Heart right ventricle (tissue), 16 donors: ENCODE results near the gene CDK16. TPM values are rescaled to one million over a fixed set of nuclear protein-coding genes. Genes with fewer than 3 reads are reported as not detected.

Experiments
- ATAC-seq, 8 donors: fragments of 200-7000 bp; cut with Tn5 transposase; one replicate each; pipeline ENCODE4 v1.9.1; 2020; ENCODE audit warnings: mild to moderate bottlenecking in 8 of 8, moderate library complexity in 8 of 8, moderate number of reproducible peaks in 1 of 8
- DNase-seq, 2 donors: peaks; one replicate each; pipeline ENCODE4 v3.0.0-alpha.2; 2020
- H3K27ac ChIP-seq, 10 donors: fragments of 200-600 bp; sonication (generic) in 2 of 10; one replicate each; pipeline versions ENCODE4 v1.5.0 to v1.8.0; 2020 to 2022; ENCODE audit warnings: mild to moderate bottlenecking in 3 of 10
- H3K27me3 ChIP-seq, 7 donors: fragments of 200-600 bp; one replicate each; pipeline ENCODE4 v1.8.0; 2021 to 2022; ENCODE audit warnings: mild to moderate bottlenecking in 2 of 7
- H3K36me3 ChIP-seq, 9 donors: fragments of 200-600 bp; sonication (generic) in 1 of 9; one replicate each; pipeline versions ENCODE4 v1.5.0 to v1.8.0; 2020 to 2022; ENCODE audit warnings: mild to moderate bottlenecking in 2 of 9
- H3K4me1 ChIP-seq, 9 donors: fragments of 200-600 bp; sonication (generic) in 1 of 9; one replicate each; pipeline versions ENCODE4 v1.5.0 to v1.8.0; 2020 to 2022; ENCODE audit warnings: mild to moderate bottlenecking in 4 of 9
- H3K4me3 ChIP-seq, 10 donors: fragments of 200-600 bp; sonication (generic) in 2 of 10; one replicate each; pipeline versions ENCODE4 v1.5.0 to v1.8.0; 2020 to 2022; ENCODE audit warnings: mild to moderate bottlenecking in 7 of 10, moderate library complexity in 2 of 10
- H3K9me3 ChIP-seq, 11 donors: fragments of 200-600 bp in 10 of 11; sonication (generic) in 2 of 11; one replicate each; pipeline versions ENCODE4 v1.5.0 to v1.8.0; 2013 to 2022; ENCODE audit warnings: mild to moderate bottlenecking in 2 of 11, control low read depth in 1 of 11, moderate library complexity in 1 of 11
- CTCF ChIP-seq, 9 donors: fragments of 200-600 bp; sonication (generic) in 2 of 9; IDR thresholded peaks; one replicate each; pipeline versions ENCODE4 v1.5.0 to v1.8.0; 2021 to 2022; ENCODE audit warnings: antibody characterized with exemption in 9 of 9, mild to moderate bottlenecking in 5 of 9, moderate library complexity in 1 of 9
- WGBS, 2 donors: extraction: QIAGEN DNeasy Blood & Tissue Kit; methylation state at CpG; one replicate each; pipeline ENCODE4 v1.1.7; 2013; ENCODE audit warnings: inconsistent platforms in 1 of 2; 5-methylcytosine and 5-hydroxymethylcytosine counted together
- intact Hi-C, 10 donors: fragments of 100-400 bp; cut with DNase I; formaldehyde crosslinking; loops; one replicate each; pipeline versions ENCODE4 v1.11.1 to v1.14.2; 2022
- polyA plus RNA-seq, 2 donors: library from polyadenylated mRNA; stranded (reverse); fragments of 200-250 nt; gene quantifications; one replicate each; pipeline ENCODE4 v1.2.3, GENCODE V29; 2013
- total RNA-seq, 10 donors: library from RNA; stranded (reverse); fragmentation: NEBNext Ultra II Directional in 3 of 10; extraction: Animal tissue kit (Norgen Biotek cat#: 25700) in 3 of 10; gene quantifications; one replicate each; pipeline versions ENCODE4 v1.2.1 to v1.2.4, GENCODE V29; 2021 to 2023
- donor health status: Arrhythmogenic right ventricular cardiomyopathy.
- donor health status: ischemic (EF 13 %, LVEDD 7.1; RV severe dilation, severe dysfunction).
- donor health status: healthy with polysubstance abuse.
- donor health status: DM: no; HTN: yes; CAD: no.
- donor health status: DM: no; HTN: no; CAD: no.
- donor health status: ischemic (EF 25% LVEDD 6.9; RV normal size, moderate dysfunction).
- donor health status: ischemic (EF 25% LVEDD 5.7; RV mildly dilated, moderate dysfunction).
- donor health status: healthy.
- donor health status: DM: yes; HTN: yes; CAD: no.
- donor health status: Ischemic cardiomyopathy.
- donor health status: ischemic (EF 35%, LVEDD 5.7; RV mildly dilated, moderate dysfunction).
- donor health status: nonischemic (EF 11% LVEDD 7.7; RV severe dilation, severe dysfunction).
- donor health status: DM: yes; HTN: yes; CAD: no.
- donor health status: PGD.
- donor health status: ischemic (EF 29% LVEDD 5.4; RV normal size, mild dysfunction).
- donor health status: nonischemic (EF 23%, LVEDD 6.1; RV moderate dilation, normal function).

Gene CDK16
- total and polyA plus RNA-seq, 12 donors, result 110 to 193 (median 145) TPM

GRCh38 chrX:47239898-47240545 is 21.5 kb downstream of the CDK16 start:
- peaks cover 0 to 55% (median 0%) of the 10 kb centered on the region in 9 donors for H3K36me3 ChIP-seq
- no peak overlapping the region for H3K4me3 ChIP-seq
- intact Hi-C loops, result loop anchor here in 2 of 10 donors (10.0 kb wide), 4 partner anchors 145 to 1335 kb away; partner anchors contain the start of genes ELK1 (in 1 of the 2), RBM3 (in 1 of the 2), UXT (in 1 of the 2) and ZNF41 (in 1 of the 2)
- H3K4me1 ChIP-seq, result peaks cover 0 to 12% (median under 1%) of the 10 kb centered on the region in 9 donors
- no peak overlapping the region for H3K27ac ChIP-seq
- no peaks in the 10 kb centered on the region for H3K9me3 ChIP-seq
- DNase-seq, result no peak
- 97 to 99% methylated on average over 12 of the region's 12 CpGs for WGBS, 2 donors
- ATAC-seq, result no peak
- no peak for TF ChIP-seq CTCF (IDR thresholded peaks at IDR 0.05)
- peaks cover 0 to 72% (median 0%) of the 10 kb centered on the region in 7 donors for H3K27me3 ChIP-seq

GRCh38 chrX:47240619-47241018 is 22.1 kb downstream of the CDK16 start:
- DNase-seq, result no peak
- Histone ChIP-seq H3K4me1 (peaks cover 0 to 9% (median 0%) of the 10 kb centered on the region in 9 donors), H3K4me3 (no peak overlapping the region), H3K36me3 (peaks cover 0 to 61% (median 0%) of the 10 kb centered on the region in 9 donors), H3K27me3 (peaks cover 0 to 72% (median 0%) of the 10 kb centered on the region in 7 donors), H3K27ac (no peak overlapping the region), H3K9me3 (no peaks in the 10 kb centered on the region)
- ATAC-seq, result no peak
- TF ChIP-seq CTCF (IDR thresholded peaks at IDR 0.05), result no peak
- intact Hi-C loops, result no loop called here
- WGBS, 2 donors, result 87 to 93% methylated on average over 6 to 7 of the region's 7 CpGs

GRCh38 chrX:47241201-47242011 is 22.9 kb downstream of the CDK16 start:
- WGBS, 2 donors, result 95 to 96% methylated on average over 18 of the region's 18 CpGs
- H3K36me3 ChIP-seq, result peaks cover 0 to 69% (median 0%) of the 10 kb centered on the region in 9 donors
- DNase-seq (no peak), ATAC-seq (no peak)
- intact Hi-C loops, result no loop called here
- TF ChIP-seq CTCF (IDR thresholded peaks at IDR 0.05), result no peak
- H3K27me3 ChIP-seq, result peaks cover 0 to 72% (median 0%) of the 10 kb centered on the region in 7 donors
- no peak overlapping the region for H3K4me3 ChIP-seq
- peaks cover 0 to 9% (median 0%) of the 10 kb centered on the region in 9 donors for H3K4me1 ChIP-seq
- H3K27ac ChIP-seq, result no peak overlapping the region
- H3K9me3 ChIP-seq, result no peaks in the 10 kb centered on the region

- intact Hi-C loops, result no loop called here
- WGBS, 2 donors, result 95% methylated on average over 7 to 10 of the region's 10 CpGs
These were observed 23.8 kb downstream of the CDK16 start for GRCh38 chrX:47242321-47242720.

More at GRCh38 chrX:47242321-47242720, 23.8 kb downstream of the CDK16 start:
- H3K9me3 ChIP-seq, result no peaks in the 10 kb centered on the region
- H3K4me1 ChIP-seq, result peaks cover 0 to 2% (median 0%) of the 10 kb centered on the region in 9 donors
- peaks cover 0 to 73% (median 0%) of the 10 kb centered on the region in 7 donors for H3K27me3 ChIP-seq
- no peak overlapping the region for H3K27ac ChIP-seq
- H3K36me3 ChIP-seq, result peaks cover 0 to 78% (median 0%) of the 10 kb centered on the region in 9 donors
- ATAC-seq, result no peak
- DNase-seq, result no peak
- no peak overlapping the region for H3K4me3 ChIP-seq
- no peak for TF ChIP-seq CTCF (IDR thresholded peaks at IDR 0.05)
